HepG2 (cell line): ENCODE data around the gene HAP1. TPM values are rescaled to one million over a fixed set of nuclear protein-coding genes. Genes with fewer than 3 reads are reported as not detected.

Experiments used
- ATF7 ChIP-seq, 2 experiments: fragments of 450-650 bp in 1 of 2; sonication (generic) in 1 of 2; formaldehyde crosslinking in 1 of 2; IDR thresholded peaks; 2 replicates each; pipeline versions ENCODE4 v1.4.0 to v1.6.1; 2016 to 2020; ENCODE audit warnings: antibody characterized with exemption in 1 of 2, mild to moderate bottlenecking in 1 of 2, missing genetic modification reagents in 1 of 2
- GTF2F1 ChIP-seq: fragments of 150-350 bp; IDR thresholded peaks from 2 replicates; pipeline ENCODE4 v1.6.1; 2014; ENCODE audit warnings: low read length
- NFYB ChIP-seq: sonication (generic); formaldehyde crosslinking; IDR thresholded peaks from 2 replicates; pipeline ENCODE4 v1.4.0; 2020; ENCODE audit warnings: missing genetic modification reagents
- POLR2AphosphoS5 ChIP-seq: IDR thresholded peaks from 2 replicates; pipeline ENCODE4 v1.6.1; 2012; ENCODE audit warnings: low read depth, low read length
- polyA plus RNA-seq, 8 experiments: library from polyadenylated mRNA; depleted of rRNA in 3 of 8; stranded (reverse) in 7 of 8; unstranded in 1 of 8; fragments of >200 nt; fragmentation: Illumina TruSeq in 4 of 8; extraction: Trizol in 4 of 8; gene quantifications; 2 replicates each; pipeline versions ENCODE4 v1.2.1 to v1.2.3, GENCODE V29; 2011 to 2016; ENCODE audit warnings: low read depth in 4 of 8, missing spikeins in 1 of 8, mixed read lengths in 1 of 8; ENCODE audit not compliant: insufficient read depth in 1 of 8
- total RNA-seq, 5 experiments: library from RNA; depleted of rRNA; stranded (reverse); fragments of >200 nt; fragmentation: Illumina TruSeq; extraction: Trizol; gene quantifications; 2 replicates each; pipeline ENCODE4 v1.2.3, GENCODE V29; 2016; ENCODE audit warnings: low read depth in 1 of 5
- TF ChIP-seq, protein P1 (sequence below), 2 experiments: sonication (generic) in 1 of 2; formaldehyde crosslinking in 1 of 2; IDR thresholded peaks; 2 replicates each; pipeline versions ENCODE4 v1.4.0 to v1.6.1; 2016 to 2020; ENCODE audit warnings: borderline replicate concordance in 1 of 2, low read depth in 1 of 2, mild to moderate bottlenecking in 1 of 2, missing genetic modification reagents in 1 of 2
- TF ChIP-seq, protein P2 (sequence below), 2 experiments: fragments of 450-650 bp in 1 of 2; sonication (generic) in 1 of 2; formaldehyde crosslinking; IDR thresholded peaks; 2 replicates each; pipeline versions ENCODE4 v1.5.0 to v1.8.0; 2020 to 2022; ENCODE audit warnings: mild to moderate bottlenecking in 1 of 2, missing genetic modification reagents in 1 of 2
- TF ChIP-seq, protein P3 (sequence below): sonication (generic); formaldehyde crosslinking; IDR thresholded peaks from 2 replicates; pipeline ENCODE4 v1.8.1; 2023; ENCODE audit warnings: mild to moderate bottlenecking, missing genetic modification reagents, borderline replicate concordance

Gene HAP1
- total and polyA plus RNA-seq, 2 of the 13 experiments (the other 11 are each of a cell fraction or from before 2014, with no cell fraction given) = 0.07 TPM

DNA sequence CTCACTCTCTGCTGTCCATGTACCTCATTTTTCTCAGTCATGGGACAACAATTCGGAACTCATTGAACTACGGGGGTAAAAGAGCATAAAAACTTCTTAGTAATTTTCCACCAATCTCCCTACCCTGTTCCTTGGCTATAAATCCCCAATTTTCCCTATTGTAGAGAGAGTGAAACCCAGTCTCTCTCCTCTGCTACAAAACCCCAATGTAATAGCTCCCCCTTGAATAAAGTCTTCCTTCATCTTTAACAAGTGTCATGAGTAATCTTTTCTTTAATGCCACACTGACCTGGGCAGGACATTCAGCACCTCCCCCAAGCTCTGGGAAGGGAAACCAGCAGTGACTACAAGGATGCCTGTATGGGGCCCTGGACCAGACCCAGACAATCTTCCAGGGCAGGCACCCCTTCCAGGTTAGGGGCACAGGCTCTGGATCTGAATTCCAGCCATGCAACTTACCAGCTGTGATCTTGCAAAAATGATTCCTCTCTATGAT is 56.0 kb downstream of the HAP1 start (continued):
- TF ChIP-seq, protein P1, sequence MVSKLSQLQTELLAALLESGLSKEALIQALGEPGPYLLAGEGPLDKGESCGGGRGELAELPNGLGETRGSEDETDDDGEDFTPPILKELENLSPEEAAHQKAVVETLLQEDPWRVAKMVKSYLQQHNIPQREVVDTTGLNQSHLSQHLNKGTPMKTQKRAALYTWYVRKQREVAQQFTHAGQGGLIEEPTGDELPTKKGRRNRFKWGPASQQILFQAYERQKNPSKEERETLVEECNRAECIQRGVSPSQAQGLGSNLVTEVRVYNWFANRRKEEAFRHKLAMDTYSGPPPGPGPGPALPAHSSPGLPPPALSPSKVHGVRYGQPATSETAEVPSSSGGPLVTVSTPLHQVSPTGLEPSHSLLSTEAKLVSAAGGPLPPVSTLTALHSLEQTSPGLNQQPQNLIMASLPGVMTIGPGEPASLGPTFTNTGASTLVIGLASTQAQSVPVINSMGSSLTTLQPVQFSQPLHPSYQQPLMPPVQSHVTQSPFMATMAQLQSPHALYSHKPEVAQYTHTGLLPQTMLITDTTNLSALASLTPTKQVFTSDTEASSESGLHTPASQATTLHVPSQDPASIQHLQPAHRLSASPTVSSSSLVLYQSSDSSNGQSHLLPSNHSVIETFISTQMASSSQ (IDR thresholded peaks at IDR 0.05; ENCODE audit: low read depth) = no peak
- TF ChIP-seq, protein P1 (CRISPR knock-in tag; IDR thresholded peaks at IDR 0.05; ENCODE audit: borderline replicate concordance) = no peak
- TF ChIP-seq, protein P2, sequence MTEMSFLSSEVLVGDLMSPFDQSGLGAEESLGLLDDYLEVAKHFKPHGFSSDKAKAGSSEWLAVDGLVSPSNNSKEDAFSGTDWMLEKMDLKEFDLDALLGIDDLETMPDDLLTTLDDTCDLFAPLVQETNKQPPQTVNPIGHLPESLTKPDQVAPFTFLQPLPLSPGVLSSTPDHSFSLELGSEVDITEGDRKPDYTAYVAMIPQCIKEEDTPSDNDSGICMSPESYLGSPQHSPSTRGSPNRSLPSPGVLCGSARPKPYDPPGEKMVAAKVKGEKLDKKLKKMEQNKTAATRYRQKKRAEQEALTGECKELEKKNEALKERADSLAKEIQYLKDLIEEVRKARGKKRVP (CRISPR knock-in tag; IDR thresholded peaks at IDR 0.05) = peak in 1 of 2 experiments; percentile 54; a peak in 1 of 4 replicates
- peak; percentile 96 for TF ChIP-seq POLR2AphosphoS5
- TF ChIP-seq GTF2F1 = peak; percentile 90
- TF ChIP-seq, protein P3, sequence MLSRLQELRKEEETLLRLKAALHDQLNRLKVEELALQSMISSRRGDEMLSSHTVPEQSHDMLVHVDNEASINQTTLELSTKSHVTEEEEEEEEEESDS (CRISPR knock-in tag) = peak; percentile 99
- TF ChIP-seq NFYB = no peak
- TF ChIP-seq ATF7 (IDR thresholded peaks at IDR 0.05) = no peak
- no peak for TF ChIP-seq ATF7 (CRISPR knock-in tag; IDR thresholded peaks at IDR 0.05)
